IPS-NIHi7 (cell line): ENCODE data around the gene CYSRT1.
A peak's percentile ranks its signal among the peaks of the same experiment; 100 is the strongest.

Experiments
- DNase-seq: peaks from one replicate; pipeline ENCODE4 v3.0.0; 2012; ENCODE audit warnings: mixed read lengths; ENCODE audit errors: extremely low spot score

CYSRT1 gene

DNA sequence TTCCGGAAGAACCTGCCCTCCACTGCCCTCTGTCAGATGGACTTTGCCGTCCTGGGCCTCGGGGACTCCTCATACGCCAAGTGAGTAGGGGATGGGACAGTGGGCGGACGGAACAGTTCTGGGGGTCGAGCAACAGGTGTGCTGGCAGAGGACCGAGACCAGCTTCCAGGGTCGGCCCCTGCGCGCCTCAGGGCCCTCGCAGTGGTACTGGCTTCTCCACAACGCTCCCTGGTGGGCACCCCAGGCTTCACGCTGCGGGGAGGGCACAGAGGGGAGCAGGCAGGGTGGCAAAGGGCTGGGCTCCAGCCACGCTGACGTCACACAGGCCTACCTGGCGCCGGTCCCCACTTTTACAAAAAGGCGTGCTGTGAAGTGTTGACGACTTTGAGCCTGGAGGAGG lies 12.5 kb upstream of the CYSRT1 start:
- DNase-seq: no peak

DNA sequence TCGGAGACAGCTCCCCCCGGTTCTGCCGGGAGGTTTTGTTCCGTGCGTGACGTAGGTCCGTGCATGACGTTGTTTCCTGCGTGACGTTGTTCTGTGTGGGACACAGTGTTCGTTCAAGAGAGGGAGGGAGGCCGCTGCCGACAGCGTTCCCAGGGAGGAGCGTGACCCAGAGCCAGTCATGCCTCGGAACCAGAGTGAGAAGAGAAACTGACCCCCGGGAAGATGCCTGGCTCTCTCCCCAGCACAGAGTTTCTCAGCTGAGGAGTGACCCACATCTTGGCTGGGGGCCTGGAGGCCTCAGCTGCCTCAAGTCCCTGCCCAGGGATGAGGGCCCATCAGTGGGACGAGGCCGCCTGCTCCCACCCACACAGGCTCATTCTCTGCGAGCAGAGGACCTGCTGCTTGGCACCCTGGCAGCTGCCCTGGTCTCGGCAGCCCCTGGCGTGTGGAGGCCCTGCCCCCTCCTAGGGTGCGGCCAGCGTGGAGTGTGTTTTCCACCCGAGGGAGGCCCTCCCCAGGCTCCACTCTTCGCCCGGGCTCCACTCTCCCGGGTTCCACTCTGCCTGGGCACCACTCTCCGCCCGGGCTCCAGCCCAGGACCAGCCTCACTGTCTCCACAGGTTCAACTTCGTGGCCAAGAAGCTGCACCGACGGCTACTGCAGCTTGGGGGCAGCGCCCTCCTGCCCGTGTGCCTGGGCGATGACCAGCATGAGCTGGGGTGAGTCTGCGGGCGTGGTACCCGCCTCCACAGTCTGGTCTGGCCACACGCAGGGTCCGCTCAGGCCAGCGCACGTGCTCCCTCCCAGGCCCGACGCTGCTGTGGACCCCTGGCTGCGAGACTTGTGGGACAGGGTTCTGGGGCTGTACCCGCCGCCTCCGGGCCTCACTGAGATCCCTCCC lies 11.6 kb upstream of the CYSRT1 start:
- DNase-seq: no peak

GRCh38 chr9:137214620-137215019 lies 10.4 kb upstream of the CYSRT1 start:
- no peak for DNase-seq

DNA sequence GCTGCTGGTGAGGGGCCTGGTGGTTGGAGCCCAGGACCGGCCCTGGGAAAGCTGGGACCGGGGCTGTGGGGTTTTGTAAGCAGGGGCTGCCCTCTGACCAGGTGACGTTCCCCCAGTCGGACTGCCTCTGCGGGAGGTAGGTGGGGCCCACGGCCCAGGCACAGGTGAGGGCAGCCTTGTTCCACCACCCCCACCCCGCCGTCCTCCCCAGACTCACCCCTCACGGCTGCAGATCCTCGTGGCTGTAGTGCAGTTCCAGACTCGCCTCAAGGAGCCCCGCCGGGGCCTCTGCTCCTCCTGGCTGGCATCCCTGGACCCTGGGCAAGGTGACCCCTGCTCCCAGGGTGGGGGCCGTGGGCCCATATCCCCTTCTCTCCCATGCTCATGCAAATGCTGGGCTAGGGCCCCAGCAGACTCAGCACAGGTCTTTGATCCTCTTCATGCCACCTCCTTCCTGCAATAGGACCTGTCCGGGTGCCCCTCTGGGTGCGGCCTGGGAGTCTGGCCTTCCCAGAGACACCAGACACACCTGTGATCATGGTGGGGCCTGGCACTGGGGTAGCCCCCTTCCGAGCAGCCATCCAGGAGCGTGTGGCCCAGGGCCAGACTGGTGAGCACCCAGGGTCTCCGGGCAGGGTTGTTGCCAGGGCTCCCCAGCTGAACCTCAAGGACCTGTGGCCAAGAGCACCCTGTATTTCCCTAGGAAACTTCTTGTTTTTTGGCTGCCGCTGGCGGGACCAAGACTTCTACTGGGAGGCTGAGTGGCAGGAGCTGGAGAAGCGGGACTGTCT lies 9.6 kb upstream of the CYSRT1 start:
- DNase-seq: no peak

DNA sequence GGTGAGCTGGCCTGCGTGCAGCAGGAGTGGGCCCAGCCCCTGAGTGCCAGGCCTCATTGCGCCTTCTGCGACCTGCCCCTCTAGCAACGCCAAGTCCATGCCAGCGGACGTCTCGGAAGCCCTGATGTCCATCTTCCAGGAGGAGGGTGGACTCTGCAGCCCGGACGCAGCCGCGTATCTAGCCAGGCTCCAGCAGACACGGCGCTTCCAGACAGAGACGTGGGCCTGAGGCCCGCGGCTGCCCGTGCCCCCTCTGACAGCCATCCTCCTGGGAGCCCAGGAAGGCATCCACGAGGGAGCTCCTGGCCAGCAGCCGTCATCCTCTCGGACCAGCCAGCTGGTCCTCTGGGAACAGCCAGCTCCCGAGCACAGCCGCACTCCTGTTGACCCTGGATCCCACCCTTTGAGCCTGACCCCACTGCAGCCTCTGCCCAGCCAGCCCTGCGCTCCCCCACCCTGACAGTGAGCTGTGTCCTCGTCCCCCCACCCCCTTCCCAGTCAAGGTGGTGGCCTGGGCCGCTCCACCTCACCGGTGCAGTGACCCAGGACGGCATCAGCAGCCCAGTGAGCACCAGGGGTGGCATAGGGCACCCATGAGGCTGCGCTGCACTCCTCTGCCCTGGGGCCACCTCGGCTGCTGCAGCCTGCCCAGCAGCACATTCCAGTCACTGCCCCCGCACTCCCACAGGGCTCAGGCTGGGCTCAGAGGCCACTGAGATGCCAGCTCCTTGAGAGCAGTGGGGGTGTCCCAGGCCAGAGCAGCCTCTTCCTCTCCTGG lies 8.6 kb upstream of the CYSRT1 start:
- DNase-seq: no peak

GRCh38 chr9:137217276-137218211 lies 7.4 kb upstream of the CYSRT1 start:
- DNase-seq: peak; percentile 88

- DNase-seq: no peak
Measured at GRCh38 chr9:137218212-137218753, 6.7 kb upstream of the CYSRT1 start.

- DNase-seq: peak; percentile 41
Measured at GRCh38 chr9:137218754-137219271, 6.2 kb upstream of the CYSRT1 start.

DNA sequence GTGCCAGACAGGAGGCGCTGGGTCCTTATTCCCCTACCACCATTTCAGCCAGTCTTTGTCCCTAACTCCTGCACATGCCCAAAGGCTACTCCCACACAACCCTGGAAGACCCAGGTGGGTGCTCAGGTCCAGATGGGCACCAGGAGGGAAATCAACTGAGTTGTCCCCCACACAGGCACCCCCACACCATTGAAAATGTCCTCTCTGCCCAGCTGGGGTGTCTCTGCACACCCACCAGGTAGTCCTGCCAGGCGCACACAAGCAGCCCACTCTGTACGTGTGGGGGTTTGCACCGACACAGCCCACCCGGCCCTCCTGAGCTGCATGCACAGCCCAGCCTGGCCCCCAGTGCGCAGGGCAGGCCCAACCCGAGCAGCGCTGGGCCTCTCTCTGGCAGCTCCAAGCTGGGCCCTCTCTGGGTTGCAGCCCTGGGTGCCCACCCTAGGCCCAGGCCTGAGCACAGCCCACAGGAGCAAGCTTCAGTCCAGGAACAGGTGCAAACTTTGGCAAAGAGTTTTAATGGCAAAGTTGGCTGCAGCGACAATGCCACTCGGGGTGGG lies 5.1 kb upstream of the CYSRT1 start:
- no peak for DNase-seq

DNA sequence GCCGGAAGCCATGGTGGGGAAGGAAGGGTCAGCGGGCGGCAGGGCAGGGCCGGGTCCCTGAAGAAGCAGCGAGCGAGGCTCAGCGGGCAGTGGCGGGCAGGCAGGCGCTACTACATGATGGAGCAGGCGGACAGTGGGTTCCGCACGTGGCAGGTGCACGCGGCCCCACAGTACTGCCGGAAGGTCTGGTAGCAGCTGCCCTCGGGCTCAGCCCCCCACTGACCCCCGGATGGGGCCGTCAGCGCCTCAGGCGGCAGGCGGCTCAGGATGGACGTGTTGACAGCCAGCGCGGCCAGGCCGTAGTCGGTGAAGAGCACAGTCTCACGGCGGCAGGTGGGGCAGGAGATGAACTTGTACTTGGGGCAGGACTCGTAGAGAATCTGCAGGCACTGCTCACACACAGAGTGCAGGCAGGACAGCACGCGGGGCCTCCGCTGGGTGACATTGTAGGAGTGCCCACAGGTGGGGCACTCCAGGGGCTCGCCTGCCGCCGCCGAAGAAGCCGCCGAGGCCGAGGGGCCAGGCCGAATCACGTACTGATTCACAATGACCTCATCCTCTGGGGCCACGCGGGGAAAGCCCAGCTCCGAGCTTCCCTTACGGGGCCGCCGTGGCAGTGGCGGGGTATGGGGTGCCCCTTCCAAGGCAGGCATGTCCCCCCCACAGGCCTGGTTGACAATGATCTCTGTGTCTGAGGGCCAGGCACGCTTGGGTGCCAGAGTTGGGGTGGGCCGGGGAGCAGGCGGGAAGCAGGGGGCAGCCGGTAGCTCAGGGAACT lies 4.5 kb upstream of the CYSRT1 start:
- no peak for DNase-seq

DNA sequence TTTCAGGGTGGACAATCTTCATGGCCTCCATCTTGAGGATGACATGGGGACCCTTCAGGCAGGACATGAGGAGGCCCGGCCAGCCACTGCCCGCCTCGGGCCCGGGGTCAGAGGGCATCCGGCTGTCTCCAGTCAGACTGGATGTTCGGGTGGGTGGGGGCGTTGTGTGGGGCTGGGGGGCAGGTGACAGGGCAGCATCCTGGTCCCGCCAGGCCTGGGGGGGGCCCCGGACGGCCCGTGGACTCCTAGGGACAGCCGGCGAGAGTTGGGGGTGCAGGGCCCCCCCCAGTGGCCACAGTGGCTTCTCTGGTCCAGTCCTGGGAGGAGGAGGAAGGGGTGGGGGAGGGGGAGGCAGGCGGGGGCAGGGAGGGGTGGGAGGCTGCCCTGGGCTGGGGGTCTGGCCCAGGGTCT lies 3.9 kb upstream of the CYSRT1 start:
- DNase-seq: no peak

GRCh38 chr9:137221506-137222111 lies 3.4 kb upstream of the CYSRT1 start:
- DNase-seq: no peak

- no peak for DNase-seq
Measured at GRCh38 chr9:137222190-137223077, 2.5 kb upstream of the CYSRT1 start, which contains the start of gene RNF208. Gene RNF208, minus strand, starts transcription at chr9:137222240. Its CDS starts 1,028 bp downstream, at chr9:137221212.

DNA sequence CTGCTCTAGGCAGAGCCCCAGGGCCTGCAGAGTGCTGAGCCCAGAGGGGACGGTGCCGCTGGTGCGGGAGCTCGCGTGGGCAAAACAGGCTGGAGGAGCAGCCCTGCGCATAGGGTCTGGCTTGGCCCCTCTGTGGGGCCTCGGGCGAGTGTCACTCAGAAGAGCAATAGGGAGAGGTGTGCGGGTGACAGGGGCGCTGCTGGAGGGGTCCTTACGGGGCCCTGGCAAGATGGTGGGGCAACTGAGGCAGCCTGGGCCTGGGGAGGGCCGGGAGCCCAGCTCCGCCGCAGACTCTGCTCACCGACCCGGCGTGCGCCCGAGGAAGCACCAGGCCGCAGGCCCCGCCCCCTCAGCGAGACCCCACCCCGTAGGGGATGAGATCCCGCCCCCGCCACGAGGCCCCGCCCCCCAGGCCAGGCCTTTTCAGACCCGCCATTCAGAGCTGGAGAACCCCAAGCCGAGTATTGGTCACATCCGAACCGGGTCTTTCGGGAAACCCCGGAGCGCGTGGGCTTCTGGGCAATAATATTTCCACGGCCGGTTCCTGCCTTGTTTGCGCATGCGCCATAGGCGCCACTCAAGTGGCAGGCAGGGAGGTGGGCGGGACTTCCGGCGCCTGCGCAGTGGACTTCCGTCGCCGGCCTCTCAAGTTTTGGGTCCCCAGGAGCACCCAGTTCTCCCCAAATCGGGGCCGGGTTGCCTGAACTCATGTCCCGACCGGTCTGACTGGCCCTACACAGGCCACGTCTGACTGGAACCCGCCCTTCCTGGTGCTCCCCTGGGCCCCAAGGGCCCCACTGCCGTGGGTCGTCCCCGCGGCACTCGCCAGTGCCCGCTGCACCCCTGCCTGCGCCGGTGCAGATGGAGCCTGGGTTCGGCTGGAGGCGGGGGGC lies 1.6 kb upstream of the CYSRT1 start:
- DNase-seq: peak; percentile 96

DNA sequence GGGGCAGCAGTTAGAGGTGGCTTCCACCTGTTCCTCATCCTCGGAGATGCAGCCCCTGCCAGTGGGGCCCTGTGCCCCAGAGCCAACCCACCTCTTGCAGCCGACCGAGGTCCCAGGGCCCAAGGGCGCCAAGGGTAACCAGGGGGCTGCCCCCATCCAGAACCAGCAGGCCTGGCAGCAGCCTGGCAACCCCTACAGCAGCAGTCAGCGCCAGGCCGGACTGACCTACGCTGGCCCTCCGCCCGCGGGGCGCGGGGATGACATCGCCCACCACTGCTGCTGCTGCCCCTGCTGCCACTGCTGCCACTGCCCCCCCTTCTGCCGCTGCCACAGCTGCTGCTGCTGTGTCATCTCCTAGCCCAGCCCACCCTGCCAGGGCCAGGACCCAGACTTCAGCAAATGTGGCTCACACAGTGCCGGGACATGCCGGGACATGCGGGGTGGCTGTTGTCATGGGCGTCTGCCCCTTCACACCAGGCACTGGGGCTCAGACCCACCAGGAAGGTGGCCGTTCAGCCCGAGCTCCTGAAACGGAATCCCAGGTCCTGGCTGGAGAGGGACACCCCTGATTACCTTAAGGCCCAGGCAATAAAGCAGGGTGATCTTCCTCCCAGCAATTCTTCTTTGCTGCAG lies 841 bp downstream of the CYSRT1 start:
- DNase-seq: no peak

DNA sequence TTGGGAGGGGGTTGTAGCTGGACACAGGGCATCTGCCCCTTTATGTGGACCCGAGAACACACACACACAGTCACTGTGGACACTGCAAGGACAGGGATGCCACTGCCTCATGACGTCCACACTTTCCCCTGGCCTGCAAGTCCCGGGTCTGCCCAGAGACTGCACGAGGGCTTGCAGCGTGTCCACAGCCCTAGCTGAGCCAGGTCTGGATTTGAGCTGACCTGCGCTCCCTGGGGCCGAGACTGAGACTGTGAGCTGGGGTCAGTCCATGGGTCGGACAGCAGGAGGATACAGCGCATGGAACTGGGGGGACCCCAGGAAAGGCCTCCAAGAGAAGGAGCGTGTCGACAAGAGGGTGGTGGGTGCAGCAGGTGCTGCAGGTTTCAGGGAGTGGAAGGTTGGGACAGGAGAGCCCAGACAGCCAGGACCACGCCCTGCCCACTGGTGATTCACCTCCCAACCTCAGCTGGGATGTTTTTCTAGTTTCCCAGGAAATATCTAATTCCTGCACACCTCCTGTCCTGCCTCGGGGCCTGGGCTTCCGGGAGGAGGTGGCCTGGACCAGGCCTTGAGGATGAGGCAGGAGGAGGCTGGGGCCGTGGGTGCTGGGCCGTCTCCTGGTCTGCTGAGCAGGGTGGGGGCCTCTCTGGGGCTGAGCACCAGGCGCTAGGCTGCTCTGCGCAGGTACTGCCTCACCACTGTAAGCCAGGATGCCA lies 1.5 kb downstream of the CYSRT1 start:
- no peak for DNase-seq
